ENCODE data around the gene GALM.
"Not testable (repeated sequence)": the region's sequence is repeated elsewhere in the genome, so short reads cannot be mapped to it uniquely, and the experiment has no call there.

The GALM gene

GRCh38 chr2:38682620-38683019, 16.7 kb downstream of the GALM start:
- DNase-seq = not testable (repeated sequence)

GRCh38 chr2:38683766-38684165, 17.9 kb downstream of the GALM start:
- DNase-seq = no peak

GRCh38 chr2:38685116-38685735, 19.3 kb downstream of the GALM start:
- DNase-seq = no peak

GRCh38 chr2:38690499-38691420, 24.8 kb downstream of the GALM start:
- no peak for DNase-seq

- DNase-seq = no peak
Observed at GRCh38 chr2:38691994-38692393, 26.1 kb downstream of the GALM start.

- no peak for DNase-seq
Observed at GRCh38 chr2:38692636-38693318, 26.9 kb downstream of the GALM start.

GRCh38 chr2:38697116-38697840, 31.4 kb downstream of the GALM start:
- DNase-seq = no peak

- DNase-seq = no peak
Observed at GRCh38 chr2:38698467-38699003, 32.6 kb downstream of the GALM start.

- DNase-seq = no peak
Observed at GRCh38 chr2:38700113-38700785, 34.3 kb downstream of the GALM start.

GRCh38 chr2:38700881-38701458, 35.1 kb downstream of the GALM start:
- DNase-seq = no peak

- DNase-seq = no peak
Observed at GRCh38 chr2:38701542-38701941, 35.6 kb downstream of the GALM start.

- DNase-seq = no peak
Observed at GRCh38 chr2:38702413-38702812, 36.5 kb downstream of the GALM start.

- not testable (repeated sequence) for DNase-seq
Observed at GRCh38 chr2:38703336-38703735, 37.4 kb downstream of the GALM start.

GRCh38 chr2:38704664-38705063, 38.8 kb downstream of the GALM start:
- no peak for DNase-seq

- no peak for DNase-seq
Observed at GRCh38 chr2:38706846-38707345, 41.0 kb downstream of the GALM start.

- DNase-seq = not testable (repeated sequence)
Observed at GRCh38 chr2:38708491-38708890, 42.6 kb downstream of the GALM start.

- no peak for DNase-seq
Observed at GRCh38 chr2:38708900-38709566, 43.1 kb downstream of the GALM start.

GRCh38 chr2:38709567-38710194, 43.8 kb downstream of the GALM start:
- no peak for DNase-seq

- no peak for DNase-seq
Observed at GRCh38 chr2:38711558-38711957, 45.6 kb downstream of the GALM start.

GRCh38 chr2:38712413-38712812, 46.5 kb downstream of the GALM start:
- DNase-seq = no peak
